ENCODE measurements around the gene HECTD4. TPM values are rescaled to one million over a fixed set of nuclear protein-coding genes. Genes with fewer than 3 reads are reported as not detected.

The HECTD4 gene
- total RNA-seq, 1 experiment from 2014 or later, result 31.2 TPM

GRCh38 chr12:112380663-112381405 is 1.4 kb downstream of the HECTD4 start:
- no peak for ATAC-seq
- no peak for DNase-seq (ENCODE audit: low read depth, low spot score)
- TF ChIP-seq RAD21 (IDR thresholded peaks at IDR 0.05; ENCODE audit: low read depth) (no peak), POLR2AphosphoS5 (IDR thresholded peaks at IDR 0.05; ENCODE audit: low read depth, low read length) (no peak), FOSL1 (IDR thresholded peaks at IDR 0.05; ENCODE audit: low read depth) (no peak), ZBTB33 (IDR thresholded peaks at IDR 0.05; ENCODE audit: extremely low read depth, insufficient replicate concordance, low read length) (no peak), CEBPB (IDR thresholded peaks at IDR 0.05; ENCODE audit: low read depth) (no peak), ZFX (IDR thresholded peaks at IDR 0.05) (no peak), ELF1 (IDR thresholded peaks at IDR 0.05; ENCODE audit: borderline replicate concordance, low read depth) (no peak), TCF7L2 (IDR thresholded peaks at IDR 0.05; ENCODE audit: borderline replicate concordance, extremely low read depth, insufficient read depth, insufficient read length) (no peak), EGR1 (IDR thresholded peaks at IDR 0.05; ENCODE audit: low read depth) (no peak), POLR2A (IDR thresholded peaks at IDR 0.05; ENCODE audit: borderline replicate concordance, extremely low read depth, insufficient read depth, insufficient read length) (no peak), ATF3 (IDR thresholded peaks at IDR 0.05) (no peak), JUND (IDR thresholded peaks at IDR 0.05) (no peak), SRF (IDR thresholded peaks at IDR 0.05; ENCODE audit: low read depth) (no peak), SP1 (IDR thresholded peaks at IDR 0.05; ENCODE audit: low read depth) (no peak), MAX (IDR thresholded peaks at IDR 0.05) (no peak), ZNF274 (IDR thresholded peaks at IDR 0.05; ENCODE audit: low read depth, low read length) (no peak), CBX3 (IDR thresholded peaks at IDR 0.05; ENCODE audit: low read depth) (no peak), EZH2phosphoT487 (IDR thresholded peaks at IDR 0.05; ENCODE audit: borderline replicate concordance) (no peak), CTCF (IDR thresholded peaks at IDR 0.05 in 2 of 3, conservative IDR thresholded peaks at IDR 0.05 in 1 of 3; ENCODE audit: borderline replicate concordance in 1 of 3, insufficient read depth in 1 of 3, low read depth in 2 of 3, low read length in 2 of 3) (no peak), YY1 (IDR thresholded peaks at IDR 0.05; ENCODE audit: extremely low read depth, insufficient replicate concordance, low read depth, low read length) (no peak)
- peak overlapping the region; percentile 6; the same call in 1 of the 2 replicates for H3K27ac ChIP-seq (ENCODE audit: low read depth, low read length)
- no peaks in the 10 kb centered on the region for H3K9me3 ChIP-seq (ENCODE audit: control insufficient read depth in 1 of 2, insufficient read depth in 1 of 2, low read depth in 1 of 2, low read length in 2 of 2)
- peak overlapping the region; percentile 69 for H3K9ac ChIP-seq (ENCODE audit: low read length)
- H3K36me3 ChIP-seq (ENCODE audit: control insufficient read depth in 1 of 2, insufficient read depth in 2 of 2, low read length in 2 of 2), result no peaks in the 10 kb centered on the region
- H3K4me1 ChIP-seq (ENCODE audit: control insufficient read depth in 1 of 2, insufficient read depth in 2 of 2, low read length in 2 of 2), result peaks cover 12 to 17% of the 10 kb centered on the region in 2 experiments; a peak in 3 of 4 replicates
- peaks cover 47% of the 10 kb centered on the region for H3K79me2 ChIP-seq (ENCODE audit: insufficient read depth, low read length)
- ChIA-PET CTCF (no interaction called here), POLR2A (no interaction called here), RAD21 (ENCODE audit: low non-redundant PET in 1 of 2, low total read pairs in 2 of 2, uncharacterized antibody in 2 of 2, unreplicated experiment in 2 of 2) (no interaction called here)
- intact Hi-C loops (cut with micrococcal nuclease), result loop anchor here (10.0 kb wide), 3 partner anchors 86 to 346 kb away; partner anchors contain the start of gene NAA25
- no peaks in the 10 kb centered on the region for H3K9me2 ChIP-seq (ENCODE audit: insufficient read depth)
- no peak overlapping the region for H2AFZ ChIP-seq (ENCODE audit: low read depth, low read length, poor library complexity, severe bottlenecking)
- H3K4me3 ChIP-seq (replicated peaks in 1 of 2; ENCODE audit: low read depth in 1 of 2, low read length in 2 of 2), result peak overlapping the region; percentile 58 to 80
- H3K4me2 ChIP-seq (ENCODE audit: low read length), result peak overlapping the region; percentile 93
- BruUV-seq (replicated peaks), result no TSS peak
- H4K20me1 ChIP-seq (ENCODE audit: insufficient read depth), result no peaks in the 10 kb centered on the region
- H3K27me3 ChIP-seq (ENCODE audit: insufficient read depth, low read length), result no peaks in the 10 kb centered on the region
